RWPE1 (cell line): ENCODE data around the gene C4BPB.

Experiments
- CTCF ChIA-PET: fragments of 350-600 bp; sonication (Branson Sonifier 250); formaldehyde crosslinking; extraction: SDS; loops from one replicate; lab custom pipeline; 2021; lab: Yijun Ruan, JAX
- POLR2A ChIA-PET: fragments of 400-600 bp; formaldehyde crosslinking; extraction: SDS; loops from one replicate; lab custom pipeline; 2020; ENCODE audit warnings: antibody characterized with exemption; ENCODE audit not compliant: low non-redundant PET; lab: Yijun Ruan, JAX
- DNase-seq: peaks from one replicate; pipeline ENCODE4 v3.0.0; 2012; ENCODE audit warnings: low spot score
- H3K27ac ChIP-seq: fragments of 450-650 bp; 2 replicates; pipeline ENCODE4 v1.5.1; 2017
- CTCF ChIP-seq: fragments of 450-650 bp; conservative IDR thresholded peaks from 2 replicates; pipeline ENCODE4 v1.5.1; 2017; ENCODE audit warnings: low read depth, mild to moderate bottlenecking

C4BPB gene

GRCh38 chr1:207052911-207053769 is 35.5 kb upstream of the C4BPB start, which contains the start of gene PFKFB2:
TSS of gene PFKFB2 (plus strand) at chr1:207053275. CDS start at chr1:207054718, 1,443 bp downstream.
- ChIA-PET POLR2A (interaction anchor here (1.0 to 1.3 kb wide), 3 partner anchors 17 to 28 kb away, joined by 3 to 6 read pairs (median 3); partner anchors contain the start of gene C1orf116), CTCF (interaction anchor here (0.5 to 1.3 kb wide), 5 partner anchors 9 to 559 kb away, joined by 3 to 5 read pairs (median 3); no protein-coding TSS in a partner anchor)
- TF ChIP-seq CTCF: peak; percentile 14
- H3K27ac ChIP-seq: peak within 1 kb of the TSS; percentile 93
- DNase-seq: peak; percentile 99

GRCh38 chr1:207054491-207054890 is 34.2 kb upstream of the C4BPB start:
- POLR2A ChIA-PET: no interaction called here
- CTCF ChIA-PET: interaction anchor here (0.5 kb wide), 1 partner anchor 21 kb away, joined by 4 read pairs; no protein-coding TSS in a partner anchor
- no peak for DNase-seq
- H3K27ac ChIP-seq: no peak overlapping the region
- no peak for TF ChIP-seq CTCF

- ChIA-PET POLR2A (no interaction called here), CTCF (interaction anchor here (0.6 to 1.4 kb wide), 3 partner anchors 9 to 349 kb away, joined by 3 to 4 read pairs (median 3); no protein-coding TSS in a partner anchor)
- no peak for TF ChIP-seq CTCF
- no peak for DNase-seq
- no peak overlapping the region for H3K27ac ChIP-seq
Measured at GRCh38 chr1:207055386-207056001, 33.2 kb upstream of the C4BPB start.

- no peak for TF ChIP-seq CTCF
- POLR2A ChIA-PET: no interaction called here
Measured at GRCh38 chr1:207056673-207057072, 32.0 kb upstream of the C4BPB start.

GRCh38 chr1:207058252-207058651 is 30.4 kb upstream of the C4BPB start:
- ChIA-PET CTCF (interaction anchor here (0.7 kb wide), 1 partner anchor 20 kb away, joined by 3 read pairs; no protein-coding TSS in a partner anchor), POLR2A (no interaction called here)
- no peak for DNase-seq
- no peak for TF ChIP-seq CTCF
- no peak overlapping the region for H3K27ac ChIP-seq

More at GRCh38 chr1:207056673-207057072, 32.0 kb upstream of the C4BPB start:
- CTCF ChIA-PET: no interaction called here
- DNase-seq: no peak
- H3K27ac ChIP-seq: no peak overlapping the region
